Common myeloid progenitor, CD34-positive (primary cell): Measurements from ENCODE around the gene ADSS1.

Experiments used
- CTCF ChIA-PET: fragments of 350-600 bp; sonication (Branson Sonifier 250); formaldehyde crosslinking; loops from one replicate; lab custom pipeline; 2021; ENCODE audit warnings: antibody characterized with exemption; lab: Charles Lee
- POLR2A ChIA-PET: fragments of 350-600 bp; sonication (Branson Sonifier 250); formaldehyde crosslinking; loops from one replicate; lab custom pipeline; 2021; ENCODE audit warnings: antibody characterized with exemption; lab: Charles Lee
- DNase-seq, 3 donors: peaks; one replicate each; pipeline versions ENCODE4 v3.0.0 to v3.0.0-alpha.2; 2013
- H3K27ac ChIP-seq, 2 experiments: 1 replicate in 1 of 2; 2 replicates in 1 of 2; pipeline ENCODE4 v1.7.0; 2013; ENCODE audit warnings: inconsistent platforms in 2 of 2, low read length in 2 of 2, mild to moderate bottlenecking in 2 of 2, low read depth in 1 of 2, moderate library complexity in 1 of 2; ENCODE audit not compliant: severe bottlenecking in 2 of 2, insufficient read depth in 1 of 2, poor library complexity in 1 of 2
- H3K27me3 ChIP-seq, 5 experiments: replicated peaks in 2 of 5; 1 replicate in 3 of 5; 2 replicates in 2 of 5; pipeline versions ENCODE4 v1.6.1 to v1.7.0; 2013; ENCODE audit warnings: low read length in 4 of 5, mild to moderate bottlenecking in 2 of 5, moderate library complexity in 2 of 5, inconsistent platforms in 1 of 5; ENCODE audit not compliant: insufficient read depth in 5 of 5, control insufficient read depth in 4 of 5
- H3K36me3 ChIP-seq, 4 experiments: 1 replicate in 2 of 4; 2 replicates in 2 of 4; pipeline versions ENCODE4 v1.6.1 to v1.7.0; 2013; ENCODE audit warnings: low read length in 3 of 4, control low read depth in 1 of 4, mild to moderate bottlenecking in 1 of 4; ENCODE audit not compliant: control insufficient read depth in 4 of 4, insufficient read depth in 4 of 4
- H3K4me1 ChIP-seq, 4 experiments: 1 replicate in 3 of 4; 2 replicates in 1 of 4; pipeline versions ENCODE4 v1.6.1 to v1.7.1; 2013; ENCODE audit warnings: low read length in 3 of 4, mild to moderate bottlenecking in 3 of 4, control low read depth in 1 of 4, inconsistent platforms in 1 of 4, moderate library complexity in 1 of 4; ENCODE audit not compliant: control insufficient read depth in 4 of 4, insufficient read depth in 4 of 4; ENCODE audit errors: control extremely low read depth in 1 of 4
- H3K4me3 ChIP-seq, 7 experiments: 1 replicate in 4 of 7; 2 replicates in 3 of 7; pipeline versions ENCODE4 v1.5.1 to v1.7.0; 2013; ENCODE audit warnings: mild to moderate bottlenecking in 7 of 7, low read length in 6 of 7, moderate library complexity in 6 of 7, inconsistent platforms in 2 of 7, low read depth in 2 of 7, control low read depth in 1 of 7; ENCODE audit not compliant: insufficient read depth in 4 of 7, control insufficient read depth in 1 of 7; ENCODE audit errors: extremely low read depth in 1 of 7
- H3K9me3 ChIP-seq, 5 experiments: 1 replicate in 4 of 5; 2 replicates in 1 of 5; pipeline versions ENCODE4 v1.6.1 to v1.7.1; 2013; ENCODE audit warnings: low read length in 4 of 5, mild to moderate bottlenecking in 2 of 5, inconsistent platforms in 1 of 5, low read depth in 1 of 5, moderate library complexity in 1 of 5; ENCODE audit not compliant: control insufficient read depth in 4 of 5, insufficient read depth in 2 of 5; ENCODE audit errors: control extremely low read depth in 1 of 5
- WGBS: methylation state at CpG from one replicate; pipeline ENCODE4 v1.1.5; 2013; ENCODE audit not compliant: insufficient coverage; 5-methylcytosine and 5-hydroxymethylcytosine counted together

The ADSS1 gene

DNA sequence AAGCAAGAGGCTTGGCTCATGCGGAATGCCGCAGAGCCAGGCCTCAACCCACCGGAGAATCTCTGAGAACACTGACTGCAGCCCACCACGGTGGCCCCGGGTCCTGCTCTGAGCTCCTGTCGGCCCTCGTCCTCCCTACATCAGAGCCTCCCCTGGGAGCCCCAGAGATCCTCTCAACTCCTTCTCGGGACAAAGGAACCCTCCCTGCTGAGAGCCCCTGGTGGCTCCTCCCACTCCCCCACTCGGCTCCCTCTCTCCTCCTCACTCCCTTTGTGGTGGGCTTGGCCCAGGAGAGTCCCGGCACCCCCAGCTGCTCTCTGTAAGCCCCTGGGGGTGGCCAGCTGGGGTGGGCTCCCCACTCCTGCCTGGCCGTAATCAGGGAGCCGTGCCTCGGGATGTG is 45.7 kb upstream of the ADSS1 start:
- Histone ChIP-seq H3K36me3 (no peaks in the 10 kb centered on the region), H3K9me3 (no peaks in the 10 kb centered on the region), H3K27ac (peak overlapping the region in 1 of 2 experiments; percentile 81), H3K4me1 (peaks cover 0 to 67% (median 55%) of the 10 kb centered on the region in 4 experiments), H3K27me3 (no peaks in the 10 kb centered on the region), H3K4me3 (peak overlapping the region; percentile 22 to 66 (median 54))
- ChIA-PET CTCF (interaction anchor here (1.3 to 2.0 kb wide), 6 partner anchors 12 to 27 kb away, joined by 3 to 18 read pairs (median 8); no protein-coding TSS in a partner anchor), POLR2A (interaction anchor here (1.2 kb wide), 1 partner anchor 17 kb away, joined by 5 read pairs; no protein-coding TSS in a partner anchor)
- WGBS, result 12% methylated on average over 12 of the region's 13 CpGs
- DNase-seq, result peak in 1 of 3 donors; percentile 44

DNA sequence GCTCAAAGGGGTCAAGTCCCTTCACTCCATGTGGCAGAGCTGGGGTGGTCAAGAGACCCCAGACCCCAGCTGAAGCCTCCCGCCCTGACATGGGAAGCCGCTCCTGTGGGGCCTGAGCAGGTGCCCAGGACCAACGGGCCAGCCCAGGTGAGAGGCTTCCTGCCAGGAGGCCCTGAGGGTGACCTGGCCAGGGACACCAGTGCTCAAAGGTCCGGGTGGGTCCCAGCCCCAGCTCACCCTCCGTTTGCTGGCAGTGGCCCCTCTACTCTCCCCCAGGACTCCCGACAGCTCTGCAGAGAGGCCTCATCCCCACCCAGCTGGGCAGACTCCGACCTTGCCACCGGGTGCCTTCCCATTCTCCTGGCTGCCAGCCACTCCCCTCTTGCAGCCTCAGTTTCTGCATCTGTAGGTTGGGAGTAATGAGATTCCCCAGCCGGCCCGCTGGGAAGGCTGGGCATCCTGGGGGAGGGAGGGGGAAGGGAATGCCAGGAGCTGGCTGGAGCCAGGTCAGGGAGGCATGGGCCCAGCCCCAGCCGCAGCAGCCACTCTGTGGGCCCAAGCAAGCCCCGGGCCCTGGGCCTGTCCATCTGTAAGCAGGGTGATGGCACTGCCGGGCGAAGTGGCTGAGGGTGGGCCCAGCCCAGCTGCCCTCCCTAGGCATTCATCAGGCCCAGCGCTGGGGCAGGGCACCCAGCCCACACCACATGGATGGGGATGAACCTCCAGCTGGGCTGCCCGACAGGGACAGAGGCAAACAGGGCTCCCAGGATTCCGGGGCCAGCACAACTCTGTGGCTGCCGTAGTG is 44.9 kb upstream of the ADSS1 start:
- peak overlapping the region in 4 of 7 experiments; percentile 19 to 63 (median 55) for H3K4me3 ChIP-seq

DNA sequence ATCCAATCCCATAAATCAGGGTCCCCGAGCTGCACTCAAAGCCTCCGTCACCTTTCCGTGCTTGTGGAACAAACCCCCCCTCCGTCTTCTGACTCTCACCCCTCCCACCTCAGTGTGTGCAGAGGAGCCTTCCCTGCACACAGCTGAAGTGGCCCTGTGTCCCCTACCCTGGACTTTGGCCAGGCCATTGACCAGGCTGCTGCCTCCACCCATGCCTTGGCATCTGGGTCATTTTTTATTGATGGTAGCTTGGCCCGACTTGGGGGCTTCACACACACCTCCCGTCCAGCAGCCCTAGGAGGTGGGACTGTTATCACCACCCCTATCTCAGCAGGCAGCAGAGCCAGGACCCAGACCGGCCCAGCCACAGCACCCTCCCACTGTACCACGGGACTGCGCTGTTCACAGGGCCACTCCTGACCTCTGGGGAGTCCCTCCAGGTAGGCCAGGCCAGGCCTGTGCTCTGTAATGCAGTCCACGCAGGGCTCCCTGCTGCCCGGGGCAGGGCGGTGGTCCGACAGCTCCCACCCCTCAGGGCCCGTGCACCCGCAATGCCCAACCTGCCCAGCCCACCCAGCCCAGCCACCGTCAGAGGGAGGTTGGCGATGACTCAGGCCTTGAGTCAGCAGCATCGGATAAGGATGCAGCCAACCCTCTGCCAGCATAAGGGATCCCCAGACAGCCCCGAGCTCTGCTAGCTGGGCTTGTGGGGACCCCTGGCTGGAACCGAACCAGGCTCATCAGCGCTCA is 43.8 kb upstream of the ADSS1 start:
- Histone ChIP-seq H3K9me3 (no peaks in the 10 kb centered on the region), H3K4me3 (no peak overlapping the region), H3K27me3 (no peaks in the 10 kb centered on the region), H3K36me3 (no peaks in the 10 kb centered on the region), H3K27ac (no peak overlapping the region), H3K4me1 (peaks cover 0 to 62% (median 54%) of the 10 kb centered on the region in 4 experiments)
- peak; percentile 56 to 82 (median 77) for DNase-seq
- WGBS, result 83% methylated on average over 20 of the region's 21 CpGs
- POLR2A ChIA-PET, result no interaction called here
- CTCF ChIA-PET, result interaction anchor here (0.6 to 3.0 kb wide), 12 partner anchors 11 to 45 kb away, joined by 3 to 13 read pairs (median 6); no protein-coding TSS in a partner anchor

More for the DNA sequence above, 44.9 kb upstream of the ADSS1 start:
- Histone ChIP-seq H3K27ac (peak overlapping the region in 1 of 2 experiments; percentile 81), H3K27me3 (no peaks in the 10 kb centered on the region), H3K4me1 (peaks cover 0 to 63% (median 55%) of the 10 kb centered on the region in 4 experiments), H3K36me3 (no peaks in the 10 kb centered on the region), H3K9me3 (no peaks in the 10 kb centered on the region)
- CTCF ChIA-PET, result interaction anchor here (0.8 to 3.0 kb wide), 10 partner anchors 12 to 46 kb away, joined by 3 to 18 read pairs (median 6); no protein-coding TSS in a partner anchor
- no peak for DNase-seq
- POLR2A ChIA-PET, result no interaction called here
- 91% methylated on average over 18 of the region's 18 CpGs for WGBS

DNA sequence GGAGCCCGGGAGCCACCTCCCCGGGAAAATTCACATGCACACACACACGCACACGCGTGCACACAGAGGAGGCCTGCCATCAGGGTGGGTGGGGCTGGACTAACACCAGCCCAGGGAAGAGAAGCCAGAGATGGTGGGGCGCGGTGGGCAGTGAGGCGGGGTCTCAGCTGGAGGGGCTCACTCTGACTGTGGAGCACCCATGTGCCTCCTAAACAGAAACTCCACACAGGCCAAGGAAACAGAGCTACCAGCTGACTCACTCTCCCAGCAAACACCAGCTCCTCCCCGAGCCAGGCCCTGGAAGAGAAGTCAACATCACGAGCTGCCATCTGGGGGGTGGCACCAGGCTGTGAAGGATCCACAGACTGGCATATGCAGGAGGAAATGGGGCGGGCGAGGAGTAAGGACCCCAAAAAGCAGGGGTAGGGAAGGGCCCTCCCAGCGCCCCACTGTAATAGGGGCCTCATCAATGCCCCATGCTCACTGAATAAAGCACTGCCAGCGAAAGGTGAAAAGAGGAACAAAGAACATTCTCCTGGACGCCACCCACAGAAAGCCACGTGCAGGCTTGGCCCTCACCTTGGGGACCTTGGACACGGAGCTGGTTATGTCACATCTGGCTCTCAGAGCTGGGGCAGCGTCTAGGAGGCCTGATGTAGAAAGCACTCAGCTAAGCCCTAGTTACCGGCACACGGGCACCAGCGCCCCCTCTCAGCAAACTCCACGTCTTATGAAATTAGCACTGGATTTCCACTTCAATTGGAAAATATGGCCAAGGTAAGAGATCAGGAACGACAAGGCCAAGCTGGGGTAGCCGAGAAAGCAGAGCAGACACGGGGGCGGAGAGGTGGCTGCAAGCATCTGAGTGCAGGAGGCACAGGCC is 43.0 kb upstream of the ADSS1 start:
- DNase-seq, result peak; percentile 55 to 78 (median 68)
- no peaks in the 10 kb centered on the region for H3K36me3 ChIP-seq
- H3K27ac ChIP-seq, result no peak overlapping the region
- no peaks in the 10 kb centered on the region for H3K27me3 ChIP-seq
- no peak overlapping the region for H3K4me3 ChIP-seq
- WGBS, result 52% methylated on average over 22 of the region's 26 CpGs
- H3K9me3 ChIP-seq, result no peaks in the 10 kb centered on the region
- CTCF ChIA-PET, result interaction anchor here (0.6 to 3.0 kb wide), 11 partner anchors 10 to 44 kb away, joined by 3 to 13 read pairs (median 6); no protein-coding TSS in a partner anchor
- H3K4me1 ChIP-seq, result peaks cover 0 to 63% (median 55%) of the 10 kb centered on the region in 4 experiments
- POLR2A ChIA-PET, result no interaction called here

DNA sequence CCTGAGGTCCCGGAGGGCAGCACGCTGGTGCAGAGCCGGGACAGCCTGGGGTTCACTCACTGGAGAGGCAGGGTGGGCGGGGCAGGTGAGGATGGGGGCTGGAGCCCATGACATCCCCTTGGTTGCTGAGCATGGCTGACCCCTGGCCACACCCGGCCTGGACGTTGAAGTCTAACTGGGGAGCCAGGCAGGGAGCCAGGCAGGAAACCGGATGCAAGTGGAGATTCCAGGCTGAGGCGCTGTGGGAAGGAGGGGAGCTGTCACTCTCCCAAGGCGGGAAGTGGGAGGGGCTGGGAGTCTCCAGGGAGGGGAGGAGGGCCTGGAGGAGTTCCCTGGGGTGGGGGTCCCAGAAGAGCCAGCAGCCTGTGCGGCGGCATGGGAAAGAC is 42.3 kb upstream of the ADSS1 start:
- ChIA-PET POLR2A (no interaction called here), CTCF (interaction anchor here (0.9 to 3.0 kb wide), 8 partner anchors 9 to 35 kb away, joined by 3 to 13 read pairs (median 8); no protein-coding TSS in a partner anchor)
- H3K9me3 ChIP-seq, result no peaks in the 10 kb centered on the region
- H3K4me1 ChIP-seq, result peaks cover 0 to 62% (median 53%) of the 10 kb centered on the region in 4 experiments
- H3K4me3 ChIP-seq, result no peak overlapping the region
- DNase-seq, result no peak
- no peaks in the 10 kb centered on the region for H3K27me3 ChIP-seq
- H3K27ac ChIP-seq, result no peak overlapping the region
- no peaks in the 10 kb centered on the region for H3K36me3 ChIP-seq
- 82% methylated on average over 5 of the region's 11 CpGs for WGBS

DNA sequence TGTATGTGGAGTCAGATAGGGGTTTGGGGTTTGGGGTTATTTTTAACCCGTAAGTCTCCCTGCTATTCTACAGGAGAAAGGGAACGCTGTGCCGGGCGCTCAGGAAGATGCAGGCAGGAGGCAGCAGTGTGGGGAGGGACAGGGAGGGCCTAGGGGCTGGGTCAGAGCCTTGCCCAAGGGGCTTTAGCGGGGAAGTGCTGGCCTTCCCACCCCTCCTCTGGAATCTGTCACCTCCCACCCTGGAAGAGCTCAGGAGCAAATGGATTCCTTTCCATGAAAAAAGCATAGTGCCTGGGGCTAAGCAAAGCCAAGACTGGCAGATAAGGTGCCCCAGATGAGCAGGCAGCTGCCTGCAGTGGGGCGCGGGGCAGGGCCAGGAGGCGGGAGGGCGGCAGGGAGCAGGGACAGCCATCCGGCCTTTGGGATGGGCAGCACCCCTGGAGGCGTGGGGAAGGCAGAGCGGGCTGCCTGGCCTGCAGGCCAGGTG is 41.9 kb upstream of the ADSS1 start:
- no peaks in the 10 kb centered on the region for H3K9me3 ChIP-seq
- DNase-seq, result no peak
- POLR2A ChIA-PET, result no interaction called here
- CTCF ChIA-PET, result interaction anchor here (0.9 to 2.5 kb wide), 5 partner anchors 12 to 35 kb away, joined by 5 to 9 read pairs (median 6); no protein-coding TSS in a partner anchor
- H3K4me1 ChIP-seq, result peaks cover 0 to 62% (median 53%) of the 10 kb centered on the region in 4 experiments
- WGBS, result 93% methylated on average over 10 of the region's 12 CpGs
- H3K36me3 ChIP-seq, result no peaks in the 10 kb centered on the region
- H3K4me3 ChIP-seq, result no peak overlapping the region
- no peaks in the 10 kb centered on the region for H3K27me3 ChIP-seq
- no peak overlapping the region for H3K27ac ChIP-seq
